ENCODE measurements around the gene TDRKH.

TDRKH gene

DNA sequence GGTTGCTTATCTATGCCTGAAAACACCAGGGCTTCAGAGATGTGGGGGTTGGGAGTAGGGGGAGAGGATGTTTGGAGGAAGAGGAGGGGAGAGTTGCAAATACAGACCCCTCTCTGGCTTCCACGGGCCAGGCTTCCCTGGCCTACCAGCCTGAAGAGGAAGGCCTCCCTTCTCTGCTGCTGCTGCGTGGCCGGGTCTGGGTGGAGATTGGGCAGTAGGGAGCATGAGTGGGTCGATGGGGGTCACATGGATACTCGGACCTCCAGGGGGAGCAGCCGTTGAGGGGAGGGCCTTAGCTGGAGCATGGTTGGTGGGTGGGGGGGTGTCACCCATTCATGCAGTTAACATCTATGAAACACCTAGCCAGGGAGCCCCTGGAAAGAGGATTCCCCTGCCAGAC is 39.8 kb upstream of the TDRKH start:
- no peak overlapping the region for H3K27ac Mint-ChIP-seq
- no peak for DNase-seq
- peaks cover 22 to 37% of the 10 kb centered on the region in 2 donors for H3K4me1 Mint-ChIP-seq
- no peak for ATAC-seq (replicated peaks)
- H3K27me3 Mint-ChIP-seq, result peaks cover 23 to 34% of the 10 kb centered on the region in 2 donors
- H3K36me3 Mint-ChIP-seq, result no peaks in the 10 kb centered on the region
- no peaks in the 10 kb centered on the region for H3K9me3 Mint-ChIP-seq
- H3K4me3 Mint-ChIP-seq, result no peak overlapping the region

DNA sequence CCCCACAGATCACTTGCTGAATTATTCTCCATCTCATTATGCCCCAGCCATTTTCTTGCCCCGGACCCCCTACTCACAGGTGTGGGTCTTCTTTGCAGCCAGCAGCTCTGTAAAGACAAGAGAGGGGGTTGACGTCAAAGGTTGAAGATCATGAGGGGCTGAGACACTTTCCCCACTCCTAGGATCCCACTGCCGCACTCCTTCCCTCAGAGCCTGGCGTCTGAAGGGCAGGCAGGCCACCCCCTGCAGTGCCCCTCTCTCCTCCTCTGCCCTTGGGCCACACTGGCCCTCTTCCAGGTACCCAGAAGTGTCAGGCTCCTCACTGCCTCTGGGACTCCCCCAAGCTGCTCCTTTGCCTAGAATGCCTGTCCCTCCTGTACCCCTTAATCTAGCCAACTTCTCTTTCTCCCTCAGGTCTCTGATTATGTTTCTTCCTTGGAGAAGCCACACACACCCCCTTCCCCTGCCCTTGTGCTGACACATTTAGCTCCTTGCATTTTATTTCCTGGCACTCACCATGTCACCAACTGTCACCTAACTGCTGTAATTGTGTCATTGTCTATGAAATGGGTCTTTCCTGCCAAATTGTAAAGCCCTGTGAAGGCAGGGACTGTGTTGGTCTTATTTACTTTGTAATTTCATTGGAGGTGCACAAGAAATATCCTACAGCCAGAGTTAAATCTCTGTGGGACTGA is 39.2 kb upstream of the TDRKH start:
- no peak for ATAC-seq (replicated peaks)
- H3K4me1 Mint-ChIP-seq, result peaks cover 22 to 37% of the 10 kb centered on the region in 2 donors
- no peaks in the 10 kb centered on the region for H3K9me3 Mint-ChIP-seq
- H3K27ac Mint-ChIP-seq, result peak overlapping the region; percentile 6
- H3K4me3 Mint-ChIP-seq, result peak overlapping the region in 1 of 2 donors; percentile 1
- H3K36me3 Mint-ChIP-seq, result no peaks in the 10 kb centered on the region
- no peak for DNase-seq
- peaks cover 24 to 38% of the 10 kb centered on the region in 2 donors for H3K27me3 Mint-ChIP-seq

GRCh38 chr1:151828921-151829320 is 38.6 kb upstream of the TDRKH start:
- Mint-ChIP-seq H3K27ac (no peak overlapping the region), H3K9me3 (no peaks in the 10 kb centered on the region), H3K27me3 (peaks cover 28 to 40% of the 10 kb centered on the region in 2 donors), H3K4me3 (peak overlapping the region in 1 of 2 donors; percentile 1), H3K36me3 (no peaks in the 10 kb centered on the region), H3K4me1 (peaks cover 22 to 37% of the 10 kb centered on the region in 2 donors)
- DNase-seq, result no peak
- ATAC-seq (replicated peaks), result no peak

DNA sequence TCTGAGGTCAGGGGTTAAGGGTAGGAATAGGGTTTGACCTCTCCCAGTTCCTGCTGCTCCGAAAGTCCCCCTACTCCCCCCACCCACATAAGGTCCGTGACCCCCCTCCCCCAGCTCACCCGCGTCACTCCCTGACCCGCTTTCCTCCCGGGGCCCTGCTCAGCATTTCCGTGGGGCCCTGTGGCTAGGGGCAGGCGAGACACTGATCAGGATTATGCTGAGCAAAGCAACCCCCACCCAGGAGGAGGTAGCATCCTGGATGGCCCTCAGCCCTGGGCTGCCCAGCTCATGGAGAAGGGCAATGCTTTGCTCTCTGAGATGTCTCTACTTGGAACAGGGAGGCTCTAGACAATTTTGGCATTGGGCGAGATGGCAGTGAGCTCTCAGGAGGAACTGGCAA is 37.6 kb upstream of the TDRKH start:
- no peak for ATAC-seq (replicated peaks)

GRCh38 chr1:151825751-151826660 is 35.7 kb upstream of the TDRKH start:
- no peaks in the 10 kb centered on the region for H3K36me3 Mint-ChIP-seq
- no peak overlapping the region for H3K27ac Mint-ChIP-seq
- no peaks in the 10 kb centered on the region for H3K9me3 Mint-ChIP-seq
- ATAC-seq (replicated peaks), result no peak
- peaks cover 25 to 44% of the 10 kb centered on the region in 2 donors for H3K4me1 Mint-ChIP-seq
- no peak overlapping the region for H3K4me3 Mint-ChIP-seq
- no peak for DNase-seq
- H3K27me3 Mint-ChIP-seq, result peaks cover 23 to 42% of the 10 kb centered on the region in 2 donors

More for the DNA sequence above, 37.6 kb upstream of the TDRKH start:
- Mint-ChIP-seq H3K27ac (no peak overlapping the region), H3K36me3 (no peaks in the 10 kb centered on the region), H3K9me3 (no peaks in the 10 kb centered on the region), H3K4me1 (peaks cover 22 to 31% of the 10 kb centered on the region in 2 donors), H3K4me3 (no peak overlapping the region), H3K27me3 (peaks cover 29 to 48% of the 10 kb centered on the region in 2 donors)
- no peak for DNase-seq

DNA sequence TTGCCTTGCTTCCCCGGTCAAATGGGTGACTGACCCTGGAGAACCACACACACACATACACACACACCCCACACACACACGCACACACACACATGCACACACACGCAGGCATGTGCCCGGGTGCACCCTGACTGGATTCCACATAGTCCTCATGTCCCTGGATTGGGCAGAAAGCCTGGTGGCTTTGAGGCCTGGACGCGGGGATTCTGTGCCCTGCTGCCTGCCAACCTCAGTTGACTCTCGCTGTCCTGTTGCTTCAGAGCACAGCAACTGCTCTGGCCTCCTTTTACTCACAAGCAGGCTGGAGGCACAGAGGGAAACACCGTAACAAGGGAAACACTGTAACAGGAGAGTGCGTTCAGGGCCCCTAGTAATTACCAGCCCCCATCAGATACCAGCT is 34.9 kb upstream of the TDRKH start:
- Mint-ChIP-seq H3K27ac (no peak overlapping the region), H3K4me3 (no peak overlapping the region), H3K9me3 (no peaks in the 10 kb centered on the region), H3K36me3 (no peaks in the 10 kb centered on the region), H3K27me3 (peaks cover 23 to 42% of the 10 kb centered on the region in 2 donors), H3K4me1 (peaks cover 20 to 41% of the 10 kb centered on the region in 2 donors)
- ATAC-seq (replicated peaks) (no peak), DNase-seq (no peak)

- no peak for DNase-seq
- Mint-ChIP-seq H3K36me3 (no peaks in the 10 kb centered on the region), H3K9me3 (no peaks in the 10 kb centered on the region), H3K27me3 (peaks cover 18 to 30% of the 10 kb centered on the region in 2 donors), H3K4me1 (peaks cover 9 to 26% of the 10 kb centered on the region in 2 donors), H3K27ac (no peak overlapping the region), H3K4me3 (no peak overlapping the region)
- no peak for ATAC-seq (replicated peaks)
These were observed 32.9 kb upstream of the TDRKH start for GRCh38 chr1:151823175-151823574.

DNA sequence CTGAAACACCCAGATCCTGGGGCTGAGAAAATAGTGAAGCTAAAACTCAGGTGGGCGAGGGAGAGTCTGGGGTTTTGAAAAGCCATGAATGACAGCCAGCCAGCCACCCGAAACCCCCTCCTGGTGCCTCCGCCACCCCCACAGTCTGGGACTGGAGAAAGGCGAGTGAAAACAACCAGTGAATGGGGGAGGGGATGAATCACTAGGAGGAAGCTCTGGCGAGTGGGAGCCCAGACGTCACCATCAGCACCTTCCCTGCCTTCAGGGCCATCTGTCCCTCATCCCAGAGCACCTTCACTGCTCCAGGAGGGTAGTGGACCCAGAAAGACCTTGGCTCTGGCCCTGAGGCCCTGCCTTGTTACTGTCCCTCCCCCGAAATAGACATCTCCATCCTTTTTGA is 32.1 kb upstream of the TDRKH start:
- ATAC-seq (replicated peaks) (peak; percentile 22 to 42), DNase-seq (no peak)
- H3K4me3 Mint-ChIP-seq, result no peak overlapping the region
- no peaks in the 10 kb centered on the region for H3K36me3 Mint-ChIP-seq
- H3K9me3 Mint-ChIP-seq, result no peaks in the 10 kb centered on the region
- H3K27me3 Mint-ChIP-seq, result peaks cover 14 to 26% of the 10 kb centered on the region in 2 donors
- H3K27ac Mint-ChIP-seq, result no peak overlapping the region
- peaks cover 6 to 23% of the 10 kb centered on the region in 2 donors for H3K4me1 Mint-ChIP-seq

- DNase-seq (no peak), ATAC-seq (replicated peaks) (no peak)
- H3K4me1 Mint-ChIP-seq, result peaks cover 9 to 30% of the 10 kb centered on the region in 2 donors
- no peaks in the 10 kb centered on the region for H3K9me3 Mint-ChIP-seq
- peaks cover 19 to 34% of the 10 kb centered on the region in 2 donors for H3K27me3 Mint-ChIP-seq
- H3K36me3 Mint-ChIP-seq, result no peaks in the 10 kb centered on the region
- no peak overlapping the region for H3K27ac Mint-ChIP-seq
- H3K4me3 Mint-ChIP-seq, result no peak overlapping the region
These were observed 30.6 kb upstream of the TDRKH start for GRCh38 chr1:151820940-151821339.

DNA sequence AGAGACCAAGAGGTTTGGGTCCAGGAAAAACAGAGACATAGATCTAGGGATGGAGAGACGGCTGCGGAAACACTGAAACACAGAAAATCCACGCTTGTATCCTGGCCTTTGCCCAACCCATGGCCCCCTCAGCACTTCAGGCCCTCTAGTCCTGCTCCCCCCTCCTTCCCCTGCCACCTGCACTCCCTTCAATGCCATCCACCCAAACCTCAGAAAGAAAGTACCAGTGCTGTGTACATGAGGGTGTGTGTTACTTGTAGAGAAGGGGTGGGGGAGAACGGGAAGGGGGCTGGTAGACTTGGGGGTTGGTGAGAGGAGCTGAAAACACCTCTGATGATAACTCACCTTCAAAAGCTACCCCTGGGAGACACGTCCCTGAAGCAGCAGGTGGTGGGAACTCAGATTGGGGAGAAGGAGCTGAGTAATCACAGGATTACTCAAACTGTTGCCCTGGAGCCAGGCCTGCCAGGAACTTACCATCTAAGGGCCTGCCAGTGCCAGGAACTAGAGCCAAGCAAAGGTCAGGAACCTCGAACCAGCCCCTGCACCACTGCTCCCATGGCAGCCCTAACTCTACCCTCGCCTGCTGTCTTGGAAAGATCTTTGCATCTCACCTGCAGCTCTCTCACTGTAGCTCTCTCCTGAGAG is 29.8 kb upstream of the TDRKH start:
- Mint-ChIP-seq H3K9me3 (no peaks in the 10 kb centered on the region), H3K4me1 (peaks cover 10 to 34% of the 10 kb centered on the region in 2 donors), H3K36me3 (no peaks in the 10 kb centered on the region), H3K27ac (no peak overlapping the region), H3K4me3 (no peak overlapping the region), H3K27me3 (peaks cover 20 to 30% of the 10 kb centered on the region in 2 donors)
- ATAC-seq (replicated peaks), result no peak
- DNase-seq, result no peak

DNA sequence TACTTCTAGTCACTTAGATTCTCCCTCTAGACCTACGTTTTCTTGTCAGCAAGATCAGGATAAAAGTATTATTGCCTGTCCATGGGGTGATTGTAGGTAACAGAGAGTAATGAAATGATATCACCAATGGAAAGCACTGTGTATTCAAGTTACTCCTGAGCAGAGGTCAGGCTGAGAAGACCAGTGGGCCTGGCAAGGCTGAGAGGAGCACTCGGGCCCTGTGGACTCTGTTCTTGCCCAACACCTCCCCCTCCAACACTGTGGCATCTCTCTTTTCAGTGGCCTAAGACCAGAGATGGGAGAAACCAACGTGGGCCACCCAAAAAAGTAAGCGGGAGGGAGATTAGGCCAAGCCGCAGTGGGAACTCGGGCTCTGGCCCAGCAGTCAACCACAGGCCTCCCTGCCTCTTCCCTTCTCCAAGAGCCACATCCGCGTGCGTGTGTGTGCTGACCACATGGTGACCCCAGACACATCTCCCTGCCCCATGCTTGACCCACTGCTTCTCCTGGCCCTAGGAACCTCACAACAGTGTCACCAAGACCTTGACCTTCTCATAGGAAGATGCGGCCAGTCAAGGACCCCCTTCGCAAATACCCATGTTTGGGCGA is 29.0 kb upstream of the TDRKH start:
- H3K36me3 Mint-ChIP-seq, result no peaks in the 10 kb centered on the region
- no peak for ATAC-seq (replicated peaks)
- no peaks in the 10 kb centered on the region for H3K9me3 Mint-ChIP-seq
- H3K4me1 Mint-ChIP-seq, result peaks cover 10 to 34% of the 10 kb centered on the region in 2 donors
- no peak for DNase-seq
- H3K4me3 Mint-ChIP-seq, result no peak overlapping the region
- H3K27ac Mint-ChIP-seq, result no peak overlapping the region
- peaks cover 21 to 31% of the 10 kb centered on the region in 2 donors for H3K27me3 Mint-ChIP-seq

GRCh38 chr1:151817353-151817730 is 27.0 kb upstream of the TDRKH start:
- DNase-seq, result no peak
- Mint-ChIP-seq H3K4me1 (peaks cover 10 to 29% of the 10 kb centered on the region in 2 donors), H3K27ac (no peak overlapping the region), H3K4me3 (no peak overlapping the region), H3K36me3 (no peaks in the 10 kb centered on the region), H3K9me3 (no peaks in the 10 kb centered on the region), H3K27me3 (peaks cover 18 to 21% of the 10 kb centered on the region in 2 donors)
- ATAC-seq (replicated peaks), result peak; percentile 34 to 51

DNA sequence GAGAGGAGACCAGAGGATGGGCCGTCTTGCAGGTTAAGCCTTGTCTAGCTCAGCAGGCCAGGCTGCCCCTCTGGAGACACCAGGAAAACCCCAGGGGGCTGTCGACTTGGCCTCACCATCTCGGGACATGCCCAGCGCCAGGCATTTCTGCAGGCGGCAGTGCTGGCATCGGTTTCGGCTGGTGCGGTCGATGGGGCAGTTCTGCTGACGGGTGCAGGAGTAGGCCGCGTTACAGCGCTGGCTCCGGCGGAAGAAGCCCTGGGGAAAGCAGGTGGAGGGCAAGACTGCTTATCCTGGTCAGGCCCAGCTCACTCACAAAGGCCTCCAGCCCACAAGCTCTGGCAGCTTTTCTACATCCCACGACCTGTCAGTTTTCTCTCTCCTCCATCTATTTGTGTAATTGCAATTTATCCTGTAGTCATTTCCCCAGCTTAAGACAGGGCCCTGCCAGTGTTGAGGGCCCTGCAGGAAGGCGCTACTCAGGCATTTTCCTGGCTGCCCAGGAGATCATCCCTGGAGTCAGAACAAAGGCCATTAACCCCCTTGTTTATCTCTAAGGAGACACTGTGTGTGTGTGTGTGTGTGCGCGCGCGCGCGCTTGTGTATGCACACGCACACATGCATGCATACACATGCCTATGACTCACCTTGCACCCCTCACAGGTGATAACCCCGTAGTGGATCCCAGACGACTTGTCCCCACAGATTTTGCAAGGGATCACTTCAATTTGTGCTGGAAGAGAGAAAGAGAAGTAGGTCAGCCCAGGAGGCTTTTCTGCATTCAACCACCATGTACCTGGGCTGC is 26.4 kb upstream of the TDRKH start:
- no peaks in the 10 kb centered on the region for H3K36me3 Mint-ChIP-seq
- H3K27me3 Mint-ChIP-seq, result peaks cover 18 to 21% of the 10 kb centered on the region in 2 donors
- H3K4me1 Mint-ChIP-seq, result peaks cover 8 to 23% of the 10 kb centered on the region in 2 donors
- H3K9me3 Mint-ChIP-seq, result no peaks in the 10 kb centered on the region
- H3K4me3 Mint-ChIP-seq, result no peak overlapping the region
- H3K27ac Mint-ChIP-seq, result no peak overlapping the region
- ATAC-seq (replicated peaks) (no peak), DNase-seq (no peak)
